ENCODE results near the gene MEIS1. TPM values are rescaled to one million over a fixed set of nuclear protein-coding genes. Genes with fewer than 3 reads are reported as not detected.

The MEIS1 gene
- total RNA-seq, 3 donors from 2014 or later: 23.2 to 196 (median 33.4) TPM

- no peak for TF ChIP-seq CTCF (IDR thresholded peaks at IDR 0.05)
- intact Hi-C loops (cut with DNase I, micrococcal nuclease): loop anchor here (10.0 kb wide), 2 partner anchors 139 to 1081 kb away; partner anchors contain the start of gene MEIS1 (in 1 of the 2)
- ATAC-seq (no peak), DNase-seq (no peak)
- Histone ChIP-seq H3K4me3 (no peak overlapping the region), H3K4me1 (ENCODE audit: low read depth) (peaks cover 12% of the 10 kb centered on the region), H3K36me3 (ENCODE audit: low read depth) (no peaks in the 10 kb centered on the region), H3K9me3 (no peaks in the 10 kb centered on the region)
Observed at GRCh38 chr2:66573416-66573815, 138.5 kb downstream of the MEIS1 start.

- no peak overlapping the region for H3K4me3 ChIP-seq
- no peak for TF ChIP-seq CTCF (IDR thresholded peaks at IDR 0.05)
- H3K4me1 ChIP-seq (ENCODE audit: low read depth): peaks cover 12% of the 10 kb centered on the region
- DNase-seq: no peak
- no peak for ATAC-seq
- intact Hi-C loops (cut with DNase I, micrococcal nuclease): loop anchor here (10.0 kb wide), 2 partner anchors 139 to 1081 kb away; partner anchors contain the start of gene MEIS1 (in 1 of the 2)
- H3K9me3 ChIP-seq: no peaks in the 10 kb centered on the region
- H3K36me3 ChIP-seq (ENCODE audit: low read depth): no peaks in the 10 kb centered on the region
Observed at GRCh38 chr2:66573821-66574233, 138.9 kb downstream of the MEIS1 start.

- H3K4me1 ChIP-seq (ENCODE audit: low read depth): peaks cover 12% of the 10 kb centered on the region
- intact Hi-C loops (cut with DNase I, micrococcal nuclease): loop anchor here (5.0 to 10.0 kb wide), 4 partner anchors 117 to 1080 kb away; partner anchors contain the start of gene MEIS1 (in 2 of the 2)
Observed at GRCh38 chr2:66574701-66575624, 140.0 kb downstream of the MEIS1 start.

DNA sequence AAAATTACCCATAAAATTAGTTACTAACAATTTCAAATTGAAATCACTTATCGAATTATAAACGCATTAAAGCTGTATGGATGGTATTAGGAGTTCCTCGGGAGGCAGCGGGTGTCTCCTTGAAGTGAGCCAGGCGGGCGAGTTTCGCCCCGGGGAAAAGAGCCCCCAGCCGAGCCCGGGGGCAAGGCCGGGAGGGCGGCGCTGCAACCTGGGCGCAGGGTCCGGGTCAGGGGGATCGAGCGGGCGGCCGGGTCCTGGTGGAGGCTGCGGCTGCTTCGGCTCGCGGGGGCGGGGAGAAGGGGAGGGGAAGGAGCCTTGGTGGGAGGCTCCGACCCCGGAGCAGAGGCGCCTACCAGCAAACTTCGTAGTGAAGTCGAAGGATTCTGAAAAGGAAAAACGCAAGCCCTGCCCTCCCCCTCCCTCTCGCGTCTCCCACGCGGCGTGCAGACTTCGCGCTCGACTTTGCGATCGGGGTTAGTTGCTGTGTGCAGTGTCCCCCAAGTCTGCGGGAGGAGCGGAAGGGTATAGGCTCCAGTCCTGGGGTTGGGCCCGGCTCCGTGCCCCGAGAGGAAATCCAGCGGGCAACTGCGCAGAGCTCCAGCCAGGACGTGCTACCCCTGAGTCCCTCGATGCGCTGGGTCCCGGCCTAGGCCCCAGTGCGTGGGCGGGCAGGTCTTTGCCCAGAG, 140.8 kb downstream of the MEIS1 start:
- ATAC-seq: peak; percentile 31
- no peak for TF ChIP-seq CTCF (IDR thresholded peaks at IDR 0.05)

More at GRCh38 chr2:66574701-66575624, 140.0 kb downstream of the MEIS1 start:
- H3K9me3 ChIP-seq: no peaks in the 10 kb centered on the region
- no peak for TF ChIP-seq CTCF (IDR thresholded peaks at IDR 0.05)
- ATAC-seq (peak; percentile 50), DNase-seq (peak in 2 of 3 donors; percentile 38 to 52)
- no peak overlapping the region for H3K4me3 ChIP-seq
- H3K36me3 ChIP-seq (ENCODE audit: low read depth): no peaks in the 10 kb centered on the region

GRCh38 chr2:66576311-66576560, 141.3 kb downstream of the MEIS1 start:
- ATAC-seq (no peak), DNase-seq (no peak)
- peaks cover 12% of the 10 kb centered on the region for H3K4me1 ChIP-seq (ENCODE audit: low read depth)
- H3K4me3 ChIP-seq: no peak overlapping the region
- H3K36me3 ChIP-seq (ENCODE audit: low read depth): no peaks in the 10 kb centered on the region
- TF ChIP-seq CTCF (IDR thresholded peaks at IDR 0.05): no peak
- H3K9me3 ChIP-seq: no peaks in the 10 kb centered on the region
- intact Hi-C loops (cut with DNase I, micrococcal nuclease): loop anchor here (5.0 to 10.0 kb wide), 4 partner anchors 116 to 1079 kb away; partner anchors contain the start of gene MEIS1 (in 2 of the 2)

More for the DNA sequence above, 140.8 kb downstream of the MEIS1 start:
- H3K9me3 ChIP-seq: no peaks in the 10 kb centered on the region
- DNase-seq: peak in 2 of 3 donors; percentile 34 to 51
- no peaks in the 10 kb centered on the region for H3K36me3 ChIP-seq (ENCODE audit: low read depth)
- H3K4me3 ChIP-seq: no peak overlapping the region
- intact Hi-C loops (cut with DNase I, micrococcal nuclease): loop anchor here (5.0 to 10.0 kb wide), 4 partner anchors 117 to 1079 kb away; partner anchors contain the start of gene MEIS1 (in 2 of the 2)
- H3K4me1 ChIP-seq (ENCODE audit: low read depth): peaks cover 12% of the 10 kb centered on the region
